ENCODE measurements around the gene NTSR2.

DNA sequence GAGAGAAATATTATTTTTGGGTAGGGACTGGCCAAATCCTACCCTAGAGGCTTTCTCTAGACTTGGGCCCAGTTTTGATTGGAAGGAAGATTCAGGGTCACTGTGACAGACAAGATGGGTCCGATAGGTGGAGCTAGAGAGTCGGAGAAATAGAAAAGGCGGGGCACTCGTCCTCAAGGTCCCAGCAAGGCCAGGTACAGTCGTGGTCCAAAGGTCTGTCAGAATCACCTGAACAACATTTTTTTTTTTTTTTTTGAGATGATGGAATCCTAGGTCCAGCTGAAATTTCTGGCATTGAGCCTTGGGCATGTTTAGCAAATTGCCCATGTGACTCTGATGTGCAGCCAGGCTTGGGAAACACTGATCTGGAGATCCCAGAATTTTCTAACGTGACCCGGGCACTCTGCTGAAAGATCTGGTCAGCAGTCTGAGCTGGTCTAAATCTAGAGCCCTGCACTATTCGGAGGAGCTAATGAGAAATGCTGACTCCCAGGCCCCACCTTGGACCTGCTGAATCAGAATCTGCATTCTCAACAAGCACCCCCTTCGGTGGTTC, 23.0 kb upstream of the NTSR2 start:
- no peak for TF ChIP-seq POLR2AphosphoS5 (IDR thresholded peaks at IDR 0.05)
- TF ChIP-seq POLR2A (IDR thresholded peaks at IDR 0.05), result no peak
